GM21447 (cell line): ENCODE results near the gene SPOPL.

Experiments
- ATAC-seq: cut with Tn5 transposase; IDR thresholded peaks from one replicate; pipeline ENCODE4 v1.9.1; 2021; ENCODE audit not compliant: unreplicated experiment

SPOPL gene

GRCh38 chr2:138596403-138596802 lies 94.8 kb downstream of the SPOPL start:
- ATAC-seq, result no peak

DNA sequence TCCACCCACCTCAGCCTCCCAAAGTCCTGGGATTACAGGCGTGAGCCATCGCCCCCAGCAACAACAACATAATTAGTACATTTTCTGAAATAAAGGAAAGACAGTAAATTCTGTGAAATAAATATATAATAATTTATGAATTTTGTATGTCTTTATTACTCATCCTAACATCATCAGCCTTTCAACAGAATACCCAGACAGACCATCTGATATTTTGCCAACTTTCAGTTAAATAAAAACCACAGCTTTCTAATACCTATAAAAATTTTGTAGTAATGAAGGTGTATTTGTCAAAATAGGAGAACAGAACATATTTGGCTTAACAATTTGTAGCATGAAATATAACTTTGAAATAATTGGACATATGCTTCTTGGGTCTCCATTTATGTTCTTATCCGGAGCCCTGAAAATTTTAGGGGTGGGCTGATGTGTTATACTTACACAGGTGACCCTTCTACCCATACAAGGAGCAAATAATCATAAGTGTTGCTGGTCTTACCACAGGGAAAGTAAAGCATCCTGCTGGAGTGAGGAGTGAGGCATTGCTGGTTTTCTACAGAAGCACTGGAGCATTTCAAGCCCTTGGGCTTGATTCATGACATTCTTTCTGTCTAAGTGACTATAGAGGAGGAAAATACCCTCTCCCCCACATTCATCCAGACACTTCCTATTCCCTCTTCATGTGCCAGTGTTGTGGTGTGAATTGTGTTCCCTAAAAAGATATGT lies 99.3 kb downstream of the SPOPL start:
- no peak for ATAC-seq

DNA sequence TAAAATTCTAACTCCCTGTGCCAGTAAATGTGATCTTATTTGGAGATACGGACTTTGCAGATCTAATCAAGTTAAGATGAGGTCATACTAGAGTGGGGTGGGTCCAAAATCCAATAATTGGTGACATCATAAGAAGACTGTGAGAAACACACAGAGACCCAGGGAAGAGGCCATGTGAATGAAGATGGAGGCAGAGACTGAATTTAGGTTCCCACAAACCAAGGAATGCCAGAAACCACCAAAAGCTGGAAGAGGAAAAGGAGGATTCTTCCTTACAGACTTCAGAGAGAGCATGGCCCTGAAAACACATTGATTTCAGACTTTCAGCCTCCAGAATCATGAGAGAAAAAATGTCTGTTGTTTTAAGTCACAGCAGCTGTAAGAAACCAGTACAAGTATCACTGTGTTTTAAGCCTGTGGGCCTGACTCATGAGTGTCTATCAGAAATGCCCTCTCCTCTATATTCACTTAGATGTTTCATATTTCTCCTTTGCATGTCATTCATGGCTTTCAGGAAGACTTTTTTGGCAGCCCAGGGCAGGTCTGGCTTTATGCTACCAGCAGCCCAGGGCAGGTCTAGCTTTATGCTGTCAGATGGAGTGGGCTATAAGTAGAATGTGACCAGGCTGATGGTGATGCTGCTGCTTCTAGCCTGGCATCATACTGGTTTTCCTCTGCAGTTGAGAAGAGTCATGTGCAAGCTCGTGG lies 100.0 kb downstream of the SPOPL start:
- ATAC-seq, result no peak

DNA sequence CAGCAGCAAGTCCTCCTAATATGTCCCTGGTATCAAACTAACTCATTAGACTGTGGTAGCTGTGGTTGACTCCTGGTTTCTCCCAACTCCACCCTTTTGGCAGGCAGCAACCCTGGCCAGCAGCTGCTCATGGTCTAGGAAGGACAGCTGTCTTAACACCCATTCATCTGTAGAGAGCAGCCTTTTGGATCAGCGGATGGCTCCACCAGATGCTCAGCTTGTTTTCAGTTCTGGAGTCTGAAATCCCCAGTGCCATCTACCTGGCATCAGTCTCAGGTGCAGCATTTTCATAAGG lies 100.5 kb downstream of the SPOPL start:
- no peak for ATAC-seq

DNA sequence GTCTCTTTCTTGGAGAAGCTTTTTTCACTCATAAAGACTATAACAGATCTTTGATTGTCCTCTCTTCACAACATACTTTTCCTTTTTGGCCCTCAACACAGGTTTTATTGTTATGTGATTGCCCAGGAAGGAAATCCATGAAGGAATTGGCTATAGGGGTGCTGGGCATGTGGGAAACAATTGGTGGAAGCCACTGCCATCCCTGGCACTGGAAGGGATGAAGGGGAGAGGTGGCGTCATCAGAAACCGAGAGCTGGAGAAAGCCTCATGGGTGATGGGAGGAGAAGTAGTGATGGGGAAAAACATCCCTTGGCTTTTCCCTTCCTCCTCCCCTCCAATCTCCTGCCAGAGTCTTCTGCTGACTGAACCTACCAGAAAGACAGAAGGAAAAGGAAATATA lies 106.2 kb downstream of the SPOPL start:
- no peak for ATAC-seq

GRCh38 chr2:138609446-138609845 lies 107.9 kb downstream of the SPOPL start:
- no peak for ATAC-seq

- ATAC-seq, result no peak
Observed at GRCh38 chr2:138610201-138610953, 108.8 kb downstream of the SPOPL start.

- ATAC-seq, result no peak
Observed at GRCh38 chr2:138615257-138615656, 113.7 kb downstream of the SPOPL start.

DNA sequence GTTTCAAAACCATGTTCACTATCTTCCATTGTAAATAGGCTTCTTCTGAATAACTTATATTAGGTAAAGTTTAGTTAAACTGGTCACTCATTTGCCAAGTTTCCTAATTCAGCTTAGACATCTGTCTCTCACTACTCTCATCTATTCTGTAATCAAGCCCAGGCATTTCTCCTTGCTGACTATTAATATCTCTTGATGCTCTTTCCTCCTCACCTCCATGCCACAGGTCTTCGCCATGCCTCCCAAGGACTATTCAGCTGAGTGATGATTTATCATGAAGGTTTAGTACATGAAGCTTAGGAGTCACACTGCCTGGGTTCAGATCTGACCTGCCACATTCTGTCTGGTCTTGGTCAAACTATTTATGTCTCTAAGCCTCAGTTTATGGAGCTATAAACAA lies 115.5 kb downstream of the SPOPL start:
- no peak for ATAC-seq

DNA sequence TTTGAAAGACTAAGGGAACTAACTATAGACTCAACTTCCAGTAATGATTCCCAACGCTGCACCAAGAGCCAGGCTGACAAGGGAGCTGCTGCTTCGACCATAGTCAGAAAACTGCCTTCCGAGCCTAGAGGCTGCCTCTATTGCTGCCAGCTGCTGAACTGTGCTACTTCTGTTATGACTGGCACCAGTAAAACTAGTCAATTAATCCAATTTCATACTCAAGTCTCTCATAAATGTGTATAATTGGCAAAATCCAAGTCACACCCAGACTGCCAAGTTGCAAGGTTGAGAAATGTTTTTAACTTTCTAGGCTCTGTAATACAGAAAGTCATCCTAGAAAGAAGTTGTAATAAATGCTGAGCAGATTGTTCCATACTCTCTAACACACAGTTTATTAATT lies 117.4 kb downstream of the SPOPL start:
- no peak for ATAC-seq

DNA sequence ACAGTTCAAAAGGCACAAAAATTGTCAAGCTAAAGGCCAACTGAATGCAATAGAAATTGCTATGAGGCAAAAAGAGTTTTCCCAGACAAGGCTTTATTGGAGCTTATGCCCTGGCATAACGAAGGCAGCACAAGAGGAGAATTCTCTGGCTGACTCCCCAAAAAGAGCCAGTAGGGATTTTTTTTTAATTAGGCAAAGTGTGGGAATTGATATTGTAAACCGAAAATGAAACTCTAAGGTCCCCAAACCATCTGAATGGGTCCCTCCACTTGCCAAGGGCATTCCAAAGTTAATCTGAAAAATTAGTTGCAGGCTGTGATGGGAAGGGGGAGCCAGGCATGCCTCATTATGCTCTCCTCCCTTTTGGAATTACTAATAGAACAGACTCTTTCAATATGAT lies 118.9 kb downstream of the SPOPL start:
- ATAC-seq, result no peak

- ATAC-seq, result no peak
Observed at GRCh38 chr2:138621139-138621538, 119.6 kb downstream of the SPOPL start.

DNA sequence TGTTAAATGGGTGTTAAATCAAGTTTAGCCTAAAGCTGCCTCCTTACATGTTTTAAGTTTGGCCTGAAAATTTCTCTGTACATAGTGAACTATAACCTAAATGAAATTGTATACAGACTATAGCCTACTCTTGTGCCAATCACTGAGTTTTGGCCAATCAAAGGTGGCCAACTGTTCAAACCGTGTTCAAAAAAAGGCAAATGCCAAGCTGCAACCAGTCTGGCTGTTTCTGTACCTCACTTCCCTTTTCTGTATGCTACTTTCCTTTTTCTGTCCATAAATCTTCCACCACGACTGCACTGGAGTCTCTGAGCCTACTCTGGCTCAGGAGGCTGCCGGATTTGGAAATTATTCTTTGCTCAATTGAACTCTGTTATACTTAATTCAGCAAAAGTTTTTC lies 121.0 kb downstream of the SPOPL start:
- no peak for ATAC-seq
